ENCODE results near the gene TXNDC2. TPM values are rescaled to one million over a fixed set of nuclear protein-coding genes. Genes with fewer than 3 reads are reported as not detected.

TXNDC2 gene
- polyA plus RNA-seq, 3 donors = 0.10 to 0.36 TPM; not detected in 1

- no peaks in the 10 kb centered on the region for H3K9me3 ChIP-seq (replicated peaks in 1 of 2; ENCODE audit: control insufficient read depth in 1 of 2, insufficient read depth in 1 of 2, low read length in 2 of 2)
- peaks cover 0 to 2% (median 0%) of the 10 kb centered on the region in 3 donors for H3K27me3 Mint-ChIP-seq (ENCODE audit: low read depth in 3 of 3)
- DNase-seq = no peak
- no peaks in the 10 kb centered on the region for H3K27me3 ChIP-seq (ENCODE audit: control insufficient read depth in 2 of 2, insufficient read depth in 2 of 2, low read length in 2 of 2)
- H3K36me3 ChIP-seq (replicated peaks in 1 of 2; ENCODE audit: control insufficient read depth in 1 of 2, insufficient read depth in 2 of 2, low read length in 2 of 2) = no peaks in the 10 kb centered on the region
- H3K27ac ChIP-seq (ENCODE audit: low read depth in 1 of 2, low read length in 2 of 2) = no peak overlapping the region
- no peaks in the 10 kb centered on the region for H3K79me2 ChIP-seq (ENCODE audit: insufficient read depth, low read length)
- H3K4me3 ChIP-seq (replicated peaks in 1 of 3; ENCODE audit: low read depth in 2 of 3, low read length in 3 of 3) = no peak overlapping the region
- H3K4me1 ChIP-seq (ENCODE audit: control insufficient read depth in 1 of 2, insufficient read depth in 2 of 2, low read length in 2 of 2) = peaks cover 26 to 35% of the 10 kb centered on the region in 2 donors
- intact Hi-C loops (cut with micrococcal nuclease) = loop anchor here in 1 of 2 donors (5.0 kb wide), 1 partner anchor 34 kb away; no protein-coding TSS in a partner anchor
- no peak overlapping the region for H3K9ac ChIP-seq (ENCODE audit: insufficient read depth, low read length, poor library complexity, severe bottlenecking)
- H4K20me1 ChIP-seq (ENCODE audit: insufficient read depth, low read length) = no peaks in the 10 kb centered on the region
- peaks cover 40% of the 10 kb centered on the region for H3K4me1 Mint-ChIP-seq
- H3K9me3 Mint-ChIP-seq = peaks cover 0 to 4% (median 0%) of the 10 kb centered on the region in 7 donors
- H3K4me2 ChIP-seq (replicated peaks; ENCODE audit: extremely low read depth, low read length, poor library complexity, severe bottlenecking) = no peak overlapping the region
- peaks cover 0 to 2% of the 10 kb centered on the region in 2 donors for H3K36me3 Mint-ChIP-seq
- H3K27ac Mint-ChIP-seq = peak overlapping the region in 1 of 7 donors; percentile 35
- H3K4me3 Mint-ChIP-seq = no peak overlapping the region
- TF ChIP-seq CTCF (IDR thresholded peaks at IDR 0.05) = no peak
- H2AFZ ChIP-seq (ENCODE audit: insufficient read depth, low read depth, low read length, poor library complexity, severe bottlenecking) = no peak overlapping the region
Observed at GRCh38 chr18:9872823-9873222, 12.9 kb upstream of the TXNDC2 start.

- TF ChIP-seq CTCF (IDR thresholded peaks at IDR 0.05) = no peak
- no peak overlapping the region for H3K9ac ChIP-seq (ENCODE audit: insufficient read depth, low read length, poor library complexity, severe bottlenecking)
- H3K36me3 ChIP-seq (replicated peaks in 1 of 2; ENCODE audit: control insufficient read depth in 1 of 2, insufficient read depth in 2 of 2, low read length in 2 of 2) = no peaks in the 10 kb centered on the region
- Mint-ChIP-seq H3K27ac (no peak overlapping the region), H3K27me3 (ENCODE audit: low read depth in 3 of 3) (peaks cover 0 to 2% (median 0%) of the 10 kb centered on the region in 3 donors), H3K4me1 (peaks cover 24% of the 10 kb centered on the region), H3K36me3 (peaks cover 0 to 2% of the 10 kb centered on the region in 2 donors), H3K4me3 (no peak overlapping the region), H3K9me3 (peaks cover 0 to 4% (median 0%) of the 10 kb centered on the region in 7 donors)
- H3K4me3 ChIP-seq (replicated peaks in 1 of 3; ENCODE audit: low read depth in 2 of 3, low read length in 3 of 3) = no peak overlapping the region
- H4K20me1 ChIP-seq (ENCODE audit: insufficient read depth, low read length) = no peaks in the 10 kb centered on the region
- H3K4me2 ChIP-seq (replicated peaks; ENCODE audit: extremely low read depth, low read length, poor library complexity, severe bottlenecking) = no peak overlapping the region
- DNase-seq = no peak
- no peak overlapping the region for H3K27ac ChIP-seq (ENCODE audit: low read depth in 1 of 2, low read length in 2 of 2)
- no peaks in the 10 kb centered on the region for H3K79me2 ChIP-seq (ENCODE audit: insufficient read depth, low read length)
- no peak overlapping the region for H2AFZ ChIP-seq (ENCODE audit: insufficient read depth, low read depth, low read length, poor library complexity, severe bottlenecking)
- no CpG with 5 or more reads among the region's 1 CpG for WGBS (ENCODE audit: insufficient coverage)
- H3K4me1 ChIP-seq (ENCODE audit: control insufficient read depth in 1 of 2, insufficient read depth in 2 of 2, low read length in 2 of 2) = peaks cover 10 to 16% of the 10 kb centered on the region in 2 donors
- H3K27me3 ChIP-seq (ENCODE audit: control insufficient read depth in 2 of 2, insufficient read depth in 2 of 2, low read length in 2 of 2) = no peaks in the 10 kb centered on the region
- H3K9me3 ChIP-seq (replicated peaks in 1 of 2; ENCODE audit: control insufficient read depth in 1 of 2, insufficient read depth in 1 of 2, low read length in 2 of 2) = no peaks in the 10 kb centered on the region
- intact Hi-C loops (cut with micrococcal nuclease) = loop anchor here in 1 of 2 donors (5.0 kb wide), 1 partner anchor 33 kb away; no protein-coding TSS in a partner anchor
Observed at GRCh38 chr18:9874728-9875127, 11.0 kb upstream of the TXNDC2 start.
